ENCODE results near the gene PIEZO1. TPM values are rescaled to one million over a fixed set of nuclear protein-coding genes. Genes with fewer than 3 reads are reported as not detected.

PIEZO1 gene
- total and polyA plus RNA-seq, 9 of the 15 experiments (the other 6 are each of a cell fraction or from before 2014, with no cell fraction given), result 3.6 to 432 (median 131) TPM

GRCh38 chr16:88686062-88686438 lies 99.0 kb downstream of the PIEZO1 start:
- Histone ChIP-seq H3K36me3 (ENCODE audit: control insufficient read depth, insufficient read depth, low read length) (no peaks in the 10 kb centered on the region), H3K4me3 (peak overlapping the region; percentile 60), H2AFZ (ENCODE audit: low read depth, low read length) (peak overlapping the region; percentile 88), H3K79me2 (ENCODE audit: control insufficient read depth, insufficient read depth, low read length) (no peaks in the 10 kb centered on the region; the same call in 2 of the 3 replicates), H3K9me1 (ENCODE audit: control insufficient read depth, insufficient read depth, low read length) (no peaks in the 10 kb centered on the region), H3K27me3 (ENCODE audit: control insufficient read depth in 2 of 2, insufficient read depth in 2 of 2, low read length in 2 of 2) (no peaks in the 10 kb centered on the region), H4K20me1 (replicated peaks; ENCODE audit: control insufficient read depth, insufficient read depth, low read length) (no peaks in the 10 kb centered on the region; the same call in 1 of the 2 replicates), H3K4me1 (replicated peaks in 1 of 2; ENCODE audit: control insufficient read depth in 2 of 2, insufficient read depth in 2 of 2, low read length in 2 of 2) (peaks cover 36 to 75% of the 10 kb centered on the region in 2 experiments), H3K27ac (ENCODE audit: extremely low read depth, low read depth, low read length) (peak overlapping the region; percentile 21; the same call in 2 of the 3 replicates), H3K9ac (ENCODE audit: insufficient read depth in 1 of 2, low read depth in 2 of 2, low read length in 2 of 2) (peak overlapping the region; percentile 44 to 90; a peak in 3 of 4 replicates), H3K9me3 (replicated peaks; ENCODE audit: control insufficient read depth, insufficient read depth, low read depth, low read length) (no peaks in the 10 kb centered on the region), H3K4me2 (ENCODE audit: insufficient read depth, low read length) (peak overlapping the region; percentile 75)
- peak; percentile 58 to 80 (median 71) for DNase-seq (ENCODE audit: extremely low read depth in 1 of 4, low spot score in 3 of 4)
- in situ Hi-C loops (cut with MboI), result no loop called here
- peak; percentile 34 for ATAC-seq
- ChIA-PET POLR2A (interaction anchor here (1.1 to 2.0 kb wide), 4 partner anchors 16 to 116 kb away, joined by 3 to 9 read pairs (median 6); partner anchors contain the start of genes MVD and ZC3H18), CTCF (ENCODE audit: low intra/inter-chr PET ratio) (no interaction called here)
- intact Hi-C loops (cut with micrococcal nuclease), result loop anchor here (2.0 to 5.0 kb wide), 3 partner anchors 23 to 86 kb away; partner anchors contain the start of gene MVD
- FAIRE-seq, result no peak
- BruUV-seq (replicated peaks), result no TSS peak
- 0% methylated on average over 18 of the region's 25 CpGs for WGBS (ENCODE audit: insufficient coverage, low coverage, missing lambda C conversion rate)
- TF ChIP-seq STAT6 (CRISPR knock-in tag; IDR thresholded peaks at IDR 0.05), result no peak
- no peak for TF ChIP-seq E2F5 (CRISPR knock-in tag; IDR thresholded peaks at IDR 0.05)
- no peak for TF ChIP-seq FOXJ2 (tag; IDR thresholded peaks at IDR 0.05)
- no peak for TF ChIP-seq GABPB2 (CRISPR knock-in tag; conservative IDR thresholded peaks at IDR 0.05)
- 0 out of 2 replicates have a peak, but pooled peaks have one; percentile 8 for TF ChIP-seq RB1 (IDR thresholded peaks at IDR 0.05; ENCODE audit: low read depth)
- TF ChIP-seq ZBTB1 (CRISPR knock-in tag; IDR thresholded peaks at IDR 0.05; ENCODE audit: borderline replicate concordance, low read depth), result no peak
- no peak for TF ChIP-seq MYNN (IDR thresholded peaks at IDR 0.05)
- 0 out of 2 replicates have a peak, but pooled peaks have one; percentile 42 for TF ChIP-seq MYNN (CRISPR knock-in tag; IDR thresholded peaks at IDR 0.05)
- TF ChIP-seq ARID3A (IDR thresholded peaks at IDR 0.05; ENCODE audit: borderline replicate concordance, low read depth, low read length), result no peak
- no peak for TF ChIP-seq ELF1 (tag; IDR thresholded peaks at IDR 0.05)
- TF ChIP-seq LCOR (CRISPR knock-in tag; IDR thresholded peaks at IDR 0.05), result no peak
- TF ChIP-seq AFF1 (IDR thresholded peaks at IDR 0.05; ENCODE audit: low read depth in 1 of 2, partially characterized antibody in 2 of 2), result no peak
- no peak for TF ChIP-seq MTF1 (CRISPR knock-in tag; IDR thresholded peaks at IDR 0.05; ENCODE audit: borderline replicate concordance)
- no peak for TF ChIP-seq SOX6 (IDR thresholded peaks at IDR 0.05)
